GM18517 (cell line): ENCODE results near the gene C11orf71.

Source experiments
- ATAC-seq: cut with Tn5 transposase; IDR thresholded peaks from one replicate; pipeline ENCODE4 v1.9.1; 2021; ENCODE audit warnings: mild to moderate bottlenecking, moderate library complexity; ENCODE audit not compliant: unreplicated experiment

C11orf71 gene, protein sequence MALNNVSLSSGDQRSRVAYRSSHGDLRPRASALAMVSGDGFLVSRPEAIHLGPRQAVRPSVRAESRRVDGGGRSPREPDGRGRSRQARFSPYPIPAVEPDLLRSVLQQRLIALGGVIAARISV

DNA sequence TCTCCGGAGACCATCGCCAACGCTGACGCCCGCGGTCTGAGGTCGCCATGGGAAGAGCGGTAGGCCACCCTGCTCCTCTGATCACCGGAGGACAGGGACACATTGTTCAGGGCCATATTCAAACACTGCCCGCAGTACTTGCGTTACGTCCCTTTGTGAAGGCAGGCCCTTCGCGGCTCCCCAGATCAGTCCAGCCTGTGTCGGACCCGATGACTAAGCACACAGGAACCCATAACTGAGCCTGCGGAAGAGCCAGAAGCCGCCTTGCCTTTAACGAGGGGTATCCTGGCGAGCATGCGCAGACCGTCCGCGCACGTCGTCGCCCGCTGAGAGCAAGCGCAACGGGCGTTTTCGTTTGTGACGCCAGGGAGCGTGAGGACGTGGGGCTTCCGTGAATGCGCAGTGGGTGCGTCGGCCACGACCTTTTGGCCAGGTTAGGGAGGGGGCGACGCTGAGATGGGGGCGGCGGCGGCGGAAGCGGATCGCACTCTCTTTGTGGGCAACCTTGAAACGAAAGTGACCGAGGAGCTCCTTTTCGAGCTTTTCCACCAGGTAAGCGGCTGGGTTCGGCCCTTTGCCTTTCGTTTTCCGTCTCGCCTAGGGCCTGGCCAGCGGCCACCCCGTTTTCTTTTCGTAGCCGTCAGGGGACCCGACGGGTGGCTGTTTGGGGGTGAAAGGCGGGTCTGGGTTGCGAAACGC, at the start of gene C11orf71, which contains the start of gene RBM7:
C11orf71 (minus strand) TSS at position 296 of the 699 bp plus-strand sequence; CDS start at position 116, 180 bp downstream.
RBM7 (plus strand) TSS at position 451 of the 699 bp plus-strand sequence; CDS start at position 457, 6 bp downstream.
- peak; percentile 91 for ATAC-seq

- ATAC-seq: no peak
Measured at GRCh38 chr11:114449845-114450244, 49.5 kb upstream of the C11orf71 start.

DNA sequence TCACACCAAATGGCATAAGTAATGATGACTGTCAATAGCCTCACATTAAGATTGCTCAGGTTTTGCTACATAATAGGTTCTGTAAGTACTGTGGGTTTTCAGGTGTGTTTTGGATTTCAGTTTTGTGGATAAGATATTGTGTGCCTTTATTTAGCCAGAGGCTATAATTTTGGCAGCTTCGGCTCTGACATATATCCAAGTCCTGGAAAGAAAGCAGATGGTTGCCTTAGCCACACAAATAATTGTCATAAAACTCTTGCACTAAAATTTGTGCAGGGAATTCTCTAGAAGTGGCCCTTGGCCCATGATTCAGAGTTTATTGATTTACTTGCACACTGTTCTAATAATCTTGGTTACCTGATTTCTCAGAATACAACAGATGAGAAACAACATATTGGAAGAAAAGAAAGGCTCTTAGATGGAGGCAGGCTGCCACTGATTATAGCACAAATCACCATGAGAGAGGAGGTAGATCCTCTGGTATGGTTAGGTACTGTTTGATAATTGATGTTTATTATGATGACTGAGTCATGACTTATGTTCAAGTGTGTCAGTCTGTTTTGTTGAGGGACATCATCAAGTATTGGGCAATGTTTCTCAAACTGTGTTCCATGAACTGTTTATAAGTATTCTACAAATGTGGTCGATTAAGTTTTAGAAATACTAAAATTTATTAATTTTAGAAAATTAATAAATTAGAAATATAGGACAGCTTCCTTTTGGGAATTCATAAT, 48.6 kb upstream of the C11orf71 start:
- no peak for ATAC-seq

DNA sequence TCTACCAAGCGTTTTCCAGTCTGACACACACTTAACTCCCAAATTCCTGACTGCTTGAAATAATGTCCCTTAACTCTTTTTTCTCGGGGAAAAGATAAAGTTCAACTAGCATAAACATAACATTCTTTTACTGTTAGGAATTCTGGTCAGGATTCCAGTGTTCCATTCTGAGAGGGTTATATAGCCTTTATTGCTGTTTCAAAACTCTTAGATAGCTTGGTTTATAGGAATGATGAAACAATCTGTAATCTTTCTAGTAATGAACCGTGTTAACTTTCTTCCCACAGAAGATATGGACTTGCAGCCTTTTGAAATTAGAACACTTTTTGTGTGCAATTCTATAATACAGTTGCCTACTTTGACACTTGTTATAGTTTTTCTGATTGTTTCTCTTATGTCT, 47.6 kb upstream of the C11orf71 start:
- ATAC-seq: no peak

- ATAC-seq: no peak
Measured at GRCh38 chr11:114447444-114447843, 47.1 kb upstream of the C11orf71 start.

DNA sequence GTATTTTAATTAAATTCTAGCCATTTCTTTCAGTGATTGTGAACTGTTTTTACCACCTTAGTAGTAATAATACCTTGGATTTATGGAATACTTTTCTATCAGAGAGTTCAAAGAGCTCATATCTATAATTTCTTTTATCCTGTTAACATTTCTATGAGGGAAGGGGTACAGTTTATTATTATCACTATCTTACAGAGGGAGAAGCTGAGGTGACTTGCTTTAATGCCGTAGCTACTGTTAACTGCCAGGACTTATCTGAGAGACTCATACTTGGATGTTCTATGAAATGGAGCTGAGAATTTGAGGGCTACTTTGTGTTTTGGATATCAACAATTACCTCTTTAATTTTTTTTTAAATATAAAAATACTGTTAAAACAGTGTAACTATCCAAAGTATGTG, 42.2 kb upstream of the C11orf71 start:
- no peak for ATAC-seq

DNA sequence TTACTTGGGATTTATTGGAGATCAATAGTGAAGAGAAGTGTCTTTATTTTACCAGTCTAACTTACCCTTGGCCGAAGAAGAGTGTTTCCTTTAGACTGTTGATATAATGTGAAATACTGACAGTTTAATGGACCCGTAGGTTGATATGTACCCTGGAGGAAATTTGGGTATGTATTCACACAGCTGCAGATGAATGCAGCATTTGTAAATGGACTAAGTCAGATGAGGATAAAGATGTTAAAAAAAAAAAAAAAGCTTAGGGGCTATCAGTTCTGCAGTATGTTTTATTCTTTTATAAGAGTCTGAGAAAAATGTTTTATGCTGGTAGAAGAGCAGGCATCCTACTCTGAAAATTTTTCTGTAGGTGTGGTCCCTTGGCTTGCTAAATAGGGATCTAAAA, 41.6 kb upstream of the C11orf71 start:
- no peak for ATAC-seq

DNA sequence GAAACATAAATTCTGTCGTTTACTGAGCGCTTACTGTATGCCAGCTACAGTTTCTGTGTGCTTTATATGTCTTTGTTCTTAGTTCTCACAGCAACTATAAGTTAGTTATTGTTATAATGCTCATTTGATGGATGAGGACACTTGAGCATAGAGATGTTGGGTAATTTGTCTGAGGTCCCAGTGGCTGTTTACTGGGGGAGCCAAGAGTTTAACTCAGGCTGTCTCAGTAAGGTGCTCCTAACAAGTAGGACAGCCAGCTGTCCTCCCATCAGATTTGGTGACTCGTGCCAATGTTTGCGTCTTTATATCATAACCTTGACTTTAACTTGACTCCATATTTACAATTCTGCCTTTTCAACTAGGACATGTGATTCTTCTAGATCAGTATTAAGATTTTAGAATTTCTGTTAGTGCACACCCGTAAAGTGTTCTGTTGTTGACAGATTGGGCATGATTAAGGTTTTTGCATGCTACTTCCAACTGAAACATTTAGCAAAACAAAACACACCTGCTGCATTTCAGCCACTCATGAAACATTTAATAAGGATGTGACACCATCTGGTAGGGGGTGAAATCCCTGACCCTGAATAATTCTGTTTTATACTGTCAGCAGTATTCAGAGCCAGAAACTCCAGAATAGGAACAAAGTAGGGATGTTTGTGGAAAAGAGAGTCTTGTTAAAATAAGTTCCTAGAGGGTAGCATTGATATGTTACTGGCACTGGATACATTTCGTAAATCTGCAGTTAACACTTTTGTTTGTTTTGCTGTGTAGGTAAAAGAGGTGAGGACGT, 40.9 kb upstream of the C11orf71 start:
- no peak for ATAC-seq

GRCh38 chr11:114440121-114440860, 40.0 kb upstream of the C11orf71 start:
- ATAC-seq: no peak

DNA sequence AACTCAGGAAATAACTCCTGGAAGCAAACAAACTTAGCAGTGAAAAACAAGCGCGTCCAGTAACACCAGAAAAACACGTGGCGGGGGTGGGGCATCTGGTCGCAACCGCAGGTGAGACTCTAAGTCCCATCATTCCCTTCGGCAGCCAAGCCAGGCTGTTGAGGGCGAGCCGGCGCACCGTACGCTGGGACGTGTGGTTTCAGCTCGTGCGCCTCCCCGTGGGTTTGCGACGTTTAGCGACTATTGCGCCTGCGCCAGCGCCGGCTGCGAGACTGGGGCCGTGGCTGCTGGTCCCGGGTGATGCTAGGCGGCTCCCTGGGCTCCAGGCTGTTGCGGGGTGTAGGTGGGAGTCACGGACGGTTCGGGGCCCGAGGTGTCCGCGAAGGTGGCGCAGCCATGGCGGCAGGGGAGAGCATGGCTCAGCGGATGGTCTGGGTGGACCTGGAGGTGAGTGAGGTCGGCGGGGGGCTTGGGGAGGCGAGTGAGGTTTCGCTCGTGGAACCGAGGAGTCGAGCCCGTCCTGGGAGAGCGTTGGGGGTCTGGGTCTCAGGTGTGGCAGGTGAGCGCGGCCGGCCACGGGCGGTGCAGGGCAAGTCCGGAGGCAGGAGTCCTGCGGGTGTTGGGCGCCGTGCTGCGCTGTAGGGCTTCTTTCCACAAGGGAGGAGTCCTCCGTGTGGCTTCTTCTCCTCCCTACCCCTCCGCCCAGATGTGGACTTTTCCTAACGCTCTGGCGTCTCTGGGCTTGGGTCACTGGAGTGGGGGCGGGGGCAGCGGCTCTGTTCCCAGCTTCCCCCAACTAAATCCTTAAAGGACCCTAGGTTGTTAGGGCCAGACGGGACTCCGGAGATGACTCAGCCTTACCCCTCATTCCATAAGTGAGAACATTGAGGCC, 39.2 kb upstream of the C11orf71 start, which contains the start of gene REXO2:
REXO2 (plus strand) TSS at position 239 of the 892 bp plus-strand sequence; CDS start at position 301, 62 bp downstream.
- ATAC-seq: peak; percentile 98

DNA sequence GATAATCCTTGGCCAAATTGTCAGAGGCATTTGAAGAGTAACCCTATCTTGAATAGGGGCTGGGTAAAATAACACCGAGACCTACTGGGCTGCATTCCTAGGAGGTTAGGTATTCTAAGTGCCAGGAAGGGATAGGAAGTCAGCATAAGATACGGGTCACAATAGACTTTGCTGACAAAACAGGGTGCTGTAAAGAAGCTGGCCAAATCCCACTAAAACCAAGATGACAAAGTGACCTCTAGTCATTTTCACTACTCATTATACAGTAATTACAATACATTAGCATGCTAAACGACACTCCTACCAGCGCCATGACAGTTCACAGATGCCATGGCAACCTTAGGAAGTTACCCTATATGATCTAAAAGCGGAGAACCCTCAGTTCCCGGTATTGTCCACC, 38.0 kb upstream of the C11orf71 start:
- ATAC-seq: no peak

DNA sequence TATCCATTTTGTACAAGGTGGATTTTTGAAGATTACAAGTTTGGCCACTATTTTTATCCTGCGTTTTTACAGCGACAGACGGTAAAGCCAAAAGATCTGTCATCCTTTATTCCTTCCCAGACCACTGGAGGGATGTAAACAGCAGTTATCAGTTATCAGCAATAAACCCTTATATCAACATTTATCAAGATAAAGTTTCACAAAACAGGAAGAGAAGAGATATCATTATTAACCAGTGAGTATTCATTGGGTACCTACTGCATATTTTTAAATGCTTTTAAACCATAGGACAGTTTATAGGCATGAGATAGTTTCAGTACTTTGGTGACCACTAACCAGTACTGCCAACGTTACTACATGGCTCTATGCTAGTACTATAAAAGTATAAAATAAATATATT, 33.1 kb upstream of the C11orf71 start:
- ATAC-seq: no peak

GRCh38 chr11:114432893-114433292, 32.6 kb upstream of the C11orf71 start:
- no peak for ATAC-seq

DNA sequence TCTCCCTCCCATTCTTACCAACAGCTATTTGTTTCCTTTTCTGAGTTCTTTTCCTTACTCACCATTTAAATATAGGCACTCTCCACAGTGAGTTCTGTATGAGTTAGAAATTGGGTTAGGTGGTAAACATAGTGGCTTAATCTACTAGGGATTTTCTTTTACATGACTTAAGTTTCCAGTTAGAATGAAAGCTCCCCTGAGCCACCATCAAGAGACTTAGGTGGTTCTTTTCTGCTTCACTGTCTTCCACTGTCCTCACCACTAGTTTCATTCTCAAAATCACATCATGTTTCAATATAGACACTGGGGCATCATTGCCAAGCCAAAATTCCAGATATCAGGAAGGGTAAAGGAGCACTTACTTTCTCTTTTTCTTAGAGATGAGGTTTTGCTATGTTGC, 30.0 kb upstream of the C11orf71 start:
- no peak for ATAC-seq

DNA sequence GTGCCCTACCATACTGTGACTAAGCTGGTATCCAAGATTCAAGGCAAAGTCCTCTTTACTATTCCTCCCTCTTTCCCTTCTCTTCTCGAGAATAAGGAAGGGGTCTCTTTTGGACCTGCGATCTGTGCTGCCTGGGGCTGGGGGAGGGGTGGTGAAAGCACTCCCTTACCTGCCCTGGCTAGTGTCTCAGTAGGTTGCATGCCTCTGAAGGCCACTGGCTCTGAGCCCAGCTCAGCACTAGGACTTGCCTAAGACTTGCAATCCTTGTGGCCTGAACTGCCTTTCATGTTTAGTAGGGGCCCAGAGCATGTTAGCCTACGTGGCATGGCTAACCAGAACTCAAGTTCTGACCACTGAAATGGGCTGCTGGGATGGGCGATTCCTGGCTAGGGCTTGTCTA, 26.0 kb upstream of the C11orf71 start:
- no peak for ATAC-seq

- no peak for ATAC-seq
Measured at GRCh38 chr11:114416441-114416961, 16.2 kb upstream of the C11orf71 start.

DNA sequence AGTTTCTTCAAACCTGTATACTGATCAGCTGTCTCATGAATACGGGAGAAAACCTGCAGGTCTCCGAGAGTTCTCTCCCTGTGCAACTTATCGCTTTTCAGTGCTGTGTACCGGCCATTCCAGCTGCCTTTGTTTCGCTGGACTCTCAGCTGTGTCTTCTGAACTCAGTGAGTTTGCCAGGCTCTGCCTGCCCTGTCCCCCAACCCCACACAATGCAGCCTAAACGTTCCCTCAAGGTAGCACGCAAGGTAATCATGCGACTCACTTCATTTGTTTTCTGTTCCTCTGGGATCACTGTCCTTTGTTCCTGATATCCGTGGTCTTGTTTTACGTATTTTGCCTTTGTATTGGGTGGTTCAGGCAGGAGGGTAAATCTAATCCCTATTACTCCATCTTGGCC, 13.6 kb upstream of the C11orf71 start:
- no peak for ATAC-seq

DNA sequence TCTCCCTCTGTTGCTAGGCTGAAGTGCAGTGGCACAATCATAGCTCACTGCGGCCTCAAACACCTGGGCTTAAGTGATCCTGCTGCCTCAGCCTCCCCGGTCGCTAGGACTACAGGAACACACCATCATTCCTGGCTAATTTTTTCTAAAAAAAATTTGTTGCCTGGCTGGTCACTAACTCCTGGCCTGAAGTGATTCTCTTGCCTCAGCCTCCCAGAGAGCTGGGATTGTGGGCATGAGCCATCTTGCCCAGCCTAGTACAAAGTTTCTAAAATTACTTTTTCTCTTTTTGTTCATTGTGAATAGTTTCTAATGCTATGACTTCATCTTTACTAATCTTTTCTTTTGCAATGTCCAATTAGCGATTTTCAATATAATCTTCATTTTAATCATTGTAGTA, 12.6 kb upstream of the C11orf71 start:
- no peak for ATAC-seq

DNA sequence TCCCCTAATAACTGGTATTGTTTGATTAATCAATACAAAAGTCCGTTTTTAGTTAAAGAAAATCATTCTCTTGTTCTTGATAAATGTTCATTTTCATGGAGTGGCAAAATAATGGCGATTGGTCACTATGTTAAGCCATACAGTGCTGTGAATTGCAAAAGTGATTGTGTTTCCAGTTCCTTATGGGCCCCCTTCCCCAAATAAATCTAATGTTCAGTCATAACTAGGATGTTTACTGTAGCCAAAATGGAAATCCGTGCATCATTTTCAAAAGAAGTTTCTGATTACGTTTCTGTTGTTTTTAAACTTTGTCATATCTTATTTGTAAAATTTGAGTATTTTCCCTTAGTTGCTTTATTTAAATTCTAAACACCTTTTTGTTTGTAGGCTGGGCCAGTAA, 1.0 kb upstream of the C11orf71 start:
- no peak for ATAC-seq
